ENCODE results near the gene CDK14. TPM values are rescaled to one million over a fixed set of nuclear protein-coding genes. Genes with fewer than 3 reads are reported as not detected.

CDK14 gene
- total RNA-seq, 4 donors from 2014 or later: 3.5 to 5.1 (median 3.9) TPM

DNA sequence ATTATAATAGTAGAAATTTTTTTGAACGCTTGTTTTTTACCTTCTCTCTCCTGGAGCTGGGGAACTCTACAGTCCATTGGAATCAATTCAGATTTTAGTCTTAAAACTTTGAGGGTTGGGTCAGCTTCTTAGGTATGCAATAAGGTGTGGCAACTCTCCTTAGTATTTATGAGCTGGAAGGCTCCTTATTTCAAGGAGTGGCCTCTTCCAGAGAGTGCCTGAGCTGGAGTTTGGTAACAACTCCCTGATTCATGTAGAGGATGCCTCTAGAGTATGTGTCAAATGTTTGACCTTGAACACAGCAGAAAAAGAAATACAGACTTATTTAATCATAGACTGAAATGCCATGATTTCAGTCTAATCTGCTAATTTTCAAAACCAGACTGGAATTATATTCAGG, 11.1 kb downstream of the CDK14 start:
- DNase-seq (ENCODE audit: low spot score in 2 of 2): no peak
- TF ChIP-seq POLR2A (IDR thresholded peaks at IDR 0.05) (no peak), POLR2AphosphoS5 (IDR thresholded peaks at IDR 0.05) (no peak), EP300 (IDR thresholded peaks at IDR 0.05) (no peak)
- TF ChIP-seq, protein P1, sequence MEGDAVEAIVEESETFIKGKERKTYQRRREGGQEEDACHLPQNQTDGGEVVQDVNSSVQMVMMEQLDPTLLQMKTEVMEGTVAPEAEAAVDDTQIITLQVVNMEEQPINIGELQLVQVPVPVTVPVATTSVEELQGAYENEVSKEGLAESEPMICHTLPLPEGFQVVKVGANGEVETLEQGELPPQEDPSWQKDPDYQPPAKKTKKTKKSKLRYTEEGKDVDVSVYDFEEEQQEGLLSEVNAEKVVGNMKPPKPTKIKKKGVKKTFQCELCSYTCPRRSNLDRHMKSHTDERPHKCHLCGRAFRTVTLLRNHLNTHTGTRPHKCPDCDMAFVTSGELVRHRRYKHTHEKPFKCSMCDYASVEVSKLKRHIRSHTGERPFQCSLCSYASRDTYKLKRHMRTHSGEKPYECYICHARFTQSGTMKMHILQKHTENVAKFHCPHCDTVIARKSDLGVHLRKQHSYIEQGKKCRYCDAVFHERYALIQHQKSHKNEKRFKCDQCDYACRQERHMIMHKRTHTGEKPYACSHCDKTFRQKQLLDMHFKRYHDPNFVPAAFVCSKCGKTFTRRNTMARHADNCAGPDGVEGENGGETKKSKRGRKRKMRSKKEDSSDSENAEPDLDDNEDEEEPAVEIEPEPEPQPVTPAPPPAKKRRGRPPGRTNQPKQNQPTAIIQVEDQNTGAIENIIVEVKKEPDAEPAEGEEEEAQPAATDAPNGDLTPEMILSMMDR (IDR thresholded peaks at IDR 0.05): no peak
- H3K27ac ChIP-seq: no peak overlapping the region
- no peaks in the 10 kb centered on the region for H3K27me3 ChIP-seq
- no peak overlapping the region for H3K4me3 ChIP-seq
- no peaks in the 10 kb centered on the region for H3K36me3 ChIP-seq
- 32% methylated on average over 1 of the region's 1 CpG for WGBS
- H3K9me3 ChIP-seq: no peaks in the 10 kb centered on the region
- no peaks in the 10 kb centered on the region for H3K4me1 ChIP-seq

DNA sequence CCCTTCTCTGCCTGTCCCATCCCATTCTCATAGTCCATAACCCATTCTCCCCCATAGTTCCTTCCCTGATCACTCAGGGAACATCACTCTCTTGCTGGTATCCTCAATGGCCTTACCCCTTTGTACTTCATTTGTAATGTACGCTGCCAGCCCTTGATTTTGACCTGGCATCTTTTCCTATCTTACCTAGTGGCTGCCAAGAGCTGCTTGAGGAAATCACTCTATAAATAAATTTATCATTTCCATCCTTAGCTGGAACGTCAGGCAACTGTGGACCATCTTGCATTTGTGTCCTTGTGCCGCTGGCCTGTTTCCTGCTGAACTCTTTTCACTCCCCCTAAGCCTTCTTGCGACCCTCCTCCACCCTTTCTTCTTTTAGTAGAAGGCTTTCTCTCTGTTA, 14.0 kb downstream of the CDK14 start:
- H3K4me3 ChIP-seq: no peak overlapping the region
- no peak overlapping the region for H3K27ac ChIP-seq
- WGBS: 84% methylated on average over 4 of the region's 4 CpGs
- H3K36me3 ChIP-seq: no peaks in the 10 kb centered on the region
- H3K4me1 ChIP-seq: no peaks in the 10 kb centered on the region
- DNase-seq (ENCODE audit: low spot score in 2 of 2): no peak
- no peaks in the 10 kb centered on the region for H3K9me3 ChIP-seq
- no peaks in the 10 kb centered on the region for H3K27me3 ChIP-seq
- TF ChIP-seq POLR2A (IDR thresholded peaks at IDR 0.05) (no peak), POLR2AphosphoS5 (IDR thresholded peaks at IDR 0.05) (no peak), EP300 (IDR thresholded peaks at IDR 0.05) (no peak)
- TF ChIP-seq, protein P1 (IDR thresholded peaks at IDR 0.05): no peak

DNA sequence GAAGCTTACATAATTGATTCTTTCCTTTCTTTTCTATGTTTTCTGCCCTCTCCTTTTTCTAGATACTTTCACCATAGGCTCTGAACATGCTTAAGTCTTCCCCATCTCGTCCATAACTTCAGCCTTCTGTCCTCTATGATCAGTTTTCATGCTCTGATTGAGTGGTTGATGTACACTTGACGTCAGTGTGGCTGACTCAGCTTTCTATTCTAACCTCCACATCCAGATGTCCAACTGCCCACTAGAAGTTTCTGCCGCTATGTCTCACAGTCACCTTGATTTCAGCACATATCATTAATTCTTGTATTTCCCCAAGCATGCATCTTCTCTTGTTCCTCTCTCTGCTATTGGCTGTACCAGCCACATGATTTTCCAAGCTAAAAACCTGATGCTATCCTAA, 15.0 kb downstream of the CDK14 start:
- no peaks in the 10 kb centered on the region for H3K36me3 ChIP-seq
- H3K27me3 ChIP-seq: no peaks in the 10 kb centered on the region
- no peak overlapping the region for H3K4me3 ChIP-seq
- no peak for TF ChIP-seq POLR2A (IDR thresholded peaks at IDR 0.05)
- TF ChIP-seq, protein P1 (IDR thresholded peaks at IDR 0.05): no peak
- no peak for TF ChIP-seq EP300 (IDR thresholded peaks at IDR 0.05)
- no peak for TF ChIP-seq POLR2AphosphoS5 (IDR thresholded peaks at IDR 0.05)
- DNase-seq (ENCODE audit: low spot score in 2 of 2): no peak
- no peak overlapping the region for H3K27ac ChIP-seq
- no peaks in the 10 kb centered on the region for H3K9me3 ChIP-seq
- 62% methylated on average over 3 of the region's 3 CpGs for WGBS
- H3K4me1 ChIP-seq: no peaks in the 10 kb centered on the region

DNA sequence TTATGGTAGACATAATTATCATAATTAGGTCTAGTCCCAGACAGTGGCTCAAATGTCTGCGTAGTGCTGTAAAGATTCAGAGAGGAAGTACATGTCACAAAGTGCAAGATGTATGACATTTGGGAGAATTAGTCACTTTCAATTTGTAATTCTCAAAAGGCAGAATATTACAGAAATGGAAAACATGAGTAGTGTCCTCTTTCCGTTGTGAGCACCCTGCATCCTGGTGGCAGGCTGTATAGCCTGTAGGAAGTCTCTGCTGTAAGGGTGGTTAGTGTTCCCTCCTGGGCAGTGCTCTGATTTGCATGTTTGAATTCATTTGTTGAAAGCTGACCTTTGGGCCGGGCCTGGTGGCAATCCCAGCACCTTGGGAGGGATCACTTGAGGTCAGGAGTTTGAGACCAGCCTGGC, 17.0 kb downstream of the CDK14 start:
- H3K4me3 ChIP-seq: no peak overlapping the region
- no peaks in the 10 kb centered on the region for H3K27me3 ChIP-seq
- H3K4me1 ChIP-seq: no peaks in the 10 kb centered on the region
- WGBS: 75% methylated on average over 3 of the region's 3 CpGs
- TF ChIP-seq, protein P1 (IDR thresholded peaks at IDR 0.05): no peak
- no peak for TF ChIP-seq POLR2A (IDR thresholded peaks at IDR 0.05)
- TF ChIP-seq POLR2AphosphoS5 (IDR thresholded peaks at IDR 0.05): no peak
- TF ChIP-seq EP300 (IDR thresholded peaks at IDR 0.05): no peak
- H3K9me3 ChIP-seq: no peaks in the 10 kb centered on the region
- no peaks in the 10 kb centered on the region for H3K36me3 ChIP-seq
- DNase-seq (ENCODE audit: low spot score in 2 of 2): no peak
- no peak overlapping the region for H3K27ac ChIP-seq

DNA sequence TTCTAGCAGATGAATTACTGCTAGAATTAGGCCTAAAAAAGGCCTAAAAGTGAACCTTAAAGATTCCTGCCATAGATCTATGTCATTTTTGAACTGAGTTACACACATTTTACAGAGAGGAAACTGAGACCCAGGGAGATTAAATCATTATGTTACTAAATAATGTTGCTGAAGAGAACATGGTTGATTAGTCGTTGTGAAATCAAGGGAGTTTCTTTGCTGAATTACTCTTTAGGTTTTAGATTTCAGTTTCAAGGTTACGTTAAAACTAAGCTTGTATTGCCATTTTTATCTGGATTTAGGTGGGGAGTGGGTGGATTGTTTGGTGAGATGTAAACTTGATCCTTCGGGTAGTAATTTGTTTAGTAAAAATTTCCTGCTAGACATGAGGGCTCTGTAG, 21.3 kb downstream of the CDK14 start:
- no peaks in the 10 kb centered on the region for H3K4me1 ChIP-seq
- TF ChIP-seq, protein P1 (IDR thresholded peaks at IDR 0.05): no peak
- TF ChIP-seq POLR2A (IDR thresholded peaks at IDR 0.05) (no peak), POLR2AphosphoS5 (IDR thresholded peaks at IDR 0.05) (no peak)
- H3K9me3 ChIP-seq: no peaks in the 10 kb centered on the region
- 87% methylated on average over 3 of the region's 3 CpGs for WGBS
- no peaks in the 10 kb centered on the region for H3K27me3 ChIP-seq
- no peak for DNase-seq (ENCODE audit: low spot score in 2 of 2)
- H3K36me3 ChIP-seq: no peaks in the 10 kb centered on the region
- no peak overlapping the region for H3K4me3 ChIP-seq
- H3K27ac ChIP-seq: no peak overlapping the region
